Gastrocnemius medialis (tissue), 4 donors: ENCODE results near the gene SAP25. TPM values are rescaled to one million over a fixed set of nuclear protein-coding genes. Genes with fewer than 3 reads are reported as not detected.

Experiments used
- ATAC-seq, 2 donors: fragments of 150-250 bp; one replicate each; pipeline ENCODE4 v1.9.1; 2016
- DNase-seq, 2 donors: peaks; one replicate each; pipeline ENCODE4 v3.0.0-alpha.2; 2019
- H3K27ac ChIP-seq, 4 donors: fragments of 200-600 bp; sonication (generic); 1 replicate in 1 of 4; 2 replicates in 3 of 4; pipeline ENCODE4 v1.5.1; 2016 to 2018; ENCODE audit warnings: mild to moderate bottlenecking in 2 of 4, moderate library complexity in 1 of 4
- H3K27me3 ChIP-seq, 3 donors: fragments of 200-600 bp; sonication (generic) in 2 of 3; 1 replicate in 1 of 3; 2 replicates in 2 of 3; pipeline versions ENCODE4 v1.5.1 to v1.6.0; 2016 to 2019; ENCODE audit warnings: mild to moderate bottlenecking in 1 of 3, moderate library complexity in 1 of 3
- H3K36me3 ChIP-seq, 2 donors: fragments of 200-600 bp; sonication (generic) in 1 of 2; one replicate each; pipeline ENCODE4 v1.5.1; 2017 to 2018
- H3K4me1 ChIP-seq, 2 donors: fragments of 200-600 bp; sonication (generic) in 1 of 2; one replicate each; pipeline ENCODE4 v1.5.1; 2016 to 2017; ENCODE audit warnings: mild to moderate bottlenecking in 2 of 2
- H3K4me3 ChIP-seq, 4 donors: fragments of 200-600 bp; sonication (generic) in 3 of 4; 1 replicate in 1 of 4; 2 replicates in 3 of 4; pipeline ENCODE4 v1.5.1; 2016 to 2019; ENCODE audit warnings: mild to moderate bottlenecking in 2 of 4
- H3K9me3 ChIP-seq, 3 donors: fragments of 200-600 bp; sonication (generic) in 2 of 3; 1 replicate in 1 of 3; 2 replicates in 2 of 3; pipeline ENCODE4 v1.5.1; 2016 to 2019
- POLR2A ChIP-seq, 2 donors: fragments of 450-650 bp; IDR thresholded peaks; one replicate each; pipeline ENCODE4 v1.6.1; 2017; ENCODE audit warnings: antibody characterized with exemption in 2 of 2, mild to moderate bottlenecking in 2 of 2, moderate library complexity in 2 of 2
- in situ Hi-C, 4 donors: fragments of 200-750 bp; cut with MboI; loops; one replicate each; pipeline versions ENCODE4 v1.15.0 to v1.8.0; 2017; ENCODE audit warnings: low sequenced_read_pairs in 4 of 4
- intact Hi-C: fragments of 100-400 bp; cut with DNase I; formaldehyde crosslinking; loops from one replicate; pipeline ENCODE4 v1.15.1; 2023; ENCODE audit warnings: low total_unique reads
- total RNA-seq, 4 donors: library from RNA; depleted of rRNA; stranded (reverse); fragments of >200 nt; gene quantifications; one replicate each; pipeline versions ENCODE4 v1.1.0 to v1.2.3, GENCODE V29; 2016
- TF ChIP-seq, protein P1 (sequence below), 5 experiments: fragments of 450-650 bp in 3 of 5; fragments of 200-600 bp in 2 of 5; sonication (generic) in 2 of 5; IDR thresholded peaks in 4 of 5; conservative IDR thresholded peaks in 1 of 5; 1 replicate in 4 of 5; 2 replicates in 1 of 5; pipeline ENCODE4 v1.5.1; 2016 to 2019; ENCODE audit warnings: antibody characterized with exemption in 5 of 5, mild to moderate bottlenecking in 3 of 5, moderate library complexity in 3 of 5

SAP25 gene
- total RNA-seq, 4 donors from 2014 or later = 0.49 TPM; not detected in 3

DNA sequence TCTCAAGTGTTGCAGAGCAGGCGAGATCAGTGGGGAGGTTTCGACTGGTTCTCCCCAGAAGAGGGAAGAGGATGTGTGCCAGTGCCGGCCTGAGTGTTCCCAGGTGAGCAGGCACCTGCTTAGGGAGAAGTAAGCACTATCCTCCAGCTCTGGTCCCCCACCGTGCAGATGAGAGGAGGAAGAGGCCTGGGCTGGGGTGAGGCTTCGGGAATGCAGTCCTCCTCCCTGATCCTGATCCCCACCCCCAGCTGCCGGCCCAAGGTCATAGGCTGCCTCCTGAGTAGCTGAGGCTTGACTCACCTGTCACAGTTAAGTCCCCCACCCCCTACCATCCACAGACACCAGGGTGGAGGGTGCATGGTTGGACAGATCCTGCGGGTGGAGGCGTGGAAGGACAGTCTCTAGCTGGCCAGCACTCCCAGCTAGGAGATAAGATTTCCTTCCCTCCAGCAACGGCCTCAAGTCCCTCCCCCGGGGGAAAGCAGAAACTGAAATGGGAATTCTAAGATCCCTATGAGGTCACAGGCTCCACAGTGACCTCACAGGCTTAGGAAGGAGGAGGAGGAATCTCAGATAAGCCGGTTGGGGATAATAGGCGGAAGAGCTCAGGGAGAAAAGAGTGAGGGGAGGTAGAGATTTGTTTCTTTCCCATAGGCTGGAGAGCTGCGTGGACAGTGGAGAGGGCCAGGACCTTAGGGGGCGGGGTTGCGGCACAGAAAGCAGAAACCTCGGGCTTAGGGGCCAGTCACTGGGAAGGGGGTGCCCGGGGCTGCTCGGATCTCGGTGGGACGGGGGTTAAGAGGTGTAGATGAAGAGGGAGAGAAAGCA is 11.2 kb upstream of the SAP25 start:
- DNase-seq (no peak), ATAC-seq (no peak)
- no peaks in the 10 kb centered on the region for H3K27me3 ChIP-seq
- H3K9me3 ChIP-seq = no peaks in the 10 kb centered on the region
- H3K4me3 ChIP-seq = peak overlapping the region; percentile 89 to 98 (median 96)
- peak overlapping the region; percentile 92 to 97 (median 96) for H3K27ac ChIP-seq
- peaks cover 11 to 30% of the 10 kb centered on the region in 2 donors for H3K4me1 ChIP-seq
- intact Hi-C loops = no loop called here
- in situ Hi-C loops = loop anchor here in 1 of 4 donors (10.0 to 25.0 kb wide), 2 partner anchors 110 to 277 kb away; partner anchors contain the start of genes GIGYF1, SLC12A9 and TRIP6
- H3K36me3 ChIP-seq = peaks cover 0 to 23% of the 10 kb centered on the region in 2 donors
- TF ChIP-seq, protein P1, sequence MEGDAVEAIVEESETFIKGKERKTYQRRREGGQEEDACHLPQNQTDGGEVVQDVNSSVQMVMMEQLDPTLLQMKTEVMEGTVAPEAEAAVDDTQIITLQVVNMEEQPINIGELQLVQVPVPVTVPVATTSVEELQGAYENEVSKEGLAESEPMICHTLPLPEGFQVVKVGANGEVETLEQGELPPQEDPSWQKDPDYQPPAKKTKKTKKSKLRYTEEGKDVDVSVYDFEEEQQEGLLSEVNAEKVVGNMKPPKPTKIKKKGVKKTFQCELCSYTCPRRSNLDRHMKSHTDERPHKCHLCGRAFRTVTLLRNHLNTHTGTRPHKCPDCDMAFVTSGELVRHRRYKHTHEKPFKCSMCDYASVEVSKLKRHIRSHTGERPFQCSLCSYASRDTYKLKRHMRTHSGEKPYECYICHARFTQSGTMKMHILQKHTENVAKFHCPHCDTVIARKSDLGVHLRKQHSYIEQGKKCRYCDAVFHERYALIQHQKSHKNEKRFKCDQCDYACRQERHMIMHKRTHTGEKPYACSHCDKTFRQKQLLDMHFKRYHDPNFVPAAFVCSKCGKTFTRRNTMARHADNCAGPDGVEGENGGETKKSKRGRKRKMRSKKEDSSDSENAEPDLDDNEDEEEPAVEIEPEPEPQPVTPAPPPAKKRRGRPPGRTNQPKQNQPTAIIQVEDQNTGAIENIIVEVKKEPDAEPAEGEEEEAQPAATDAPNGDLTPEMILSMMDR (IDR thresholded peaks at IDR 0.05 in 4 of 5, conservative IDR thresholded peaks at IDR 0.05 in 1 of 5) = no peak
- TF ChIP-seq POLR2A (IDR thresholded peaks at IDR 0.05) = no peak

DNA sequence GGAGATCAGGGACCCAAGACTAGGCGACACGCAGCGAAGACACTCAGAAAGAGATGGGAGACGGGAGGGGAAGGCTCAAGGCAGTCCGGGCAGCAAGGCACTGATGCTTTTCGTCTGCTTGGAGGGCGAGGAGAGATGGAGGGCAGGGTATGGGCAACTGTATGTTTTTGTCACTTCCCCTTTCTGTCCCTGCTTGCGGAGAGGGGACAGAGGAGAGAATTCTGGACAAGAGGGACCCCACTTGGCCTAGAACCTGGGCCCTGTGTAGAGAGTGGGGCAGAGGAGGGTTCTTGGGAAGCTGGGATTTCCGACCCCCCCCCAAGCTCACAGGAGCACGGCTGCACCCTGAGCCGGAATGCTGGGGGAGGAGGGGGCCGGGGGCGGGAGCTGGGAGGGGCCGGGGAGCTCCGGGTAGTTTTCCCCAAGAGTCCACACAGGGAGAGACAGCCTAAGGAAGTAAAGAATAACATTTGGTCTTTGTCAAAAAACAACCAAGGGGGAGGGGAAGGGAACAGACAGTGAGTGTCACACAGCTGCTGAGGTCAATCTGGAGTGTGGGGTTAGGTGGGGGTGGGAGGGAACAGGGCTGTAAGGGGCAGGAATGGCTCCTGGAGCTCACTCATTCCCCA is 10.5 kb upstream of the SAP25 start:
- peak overlapping the region; percentile 89 to 98 (median 96) for H3K4me3 ChIP-seq

DNA sequence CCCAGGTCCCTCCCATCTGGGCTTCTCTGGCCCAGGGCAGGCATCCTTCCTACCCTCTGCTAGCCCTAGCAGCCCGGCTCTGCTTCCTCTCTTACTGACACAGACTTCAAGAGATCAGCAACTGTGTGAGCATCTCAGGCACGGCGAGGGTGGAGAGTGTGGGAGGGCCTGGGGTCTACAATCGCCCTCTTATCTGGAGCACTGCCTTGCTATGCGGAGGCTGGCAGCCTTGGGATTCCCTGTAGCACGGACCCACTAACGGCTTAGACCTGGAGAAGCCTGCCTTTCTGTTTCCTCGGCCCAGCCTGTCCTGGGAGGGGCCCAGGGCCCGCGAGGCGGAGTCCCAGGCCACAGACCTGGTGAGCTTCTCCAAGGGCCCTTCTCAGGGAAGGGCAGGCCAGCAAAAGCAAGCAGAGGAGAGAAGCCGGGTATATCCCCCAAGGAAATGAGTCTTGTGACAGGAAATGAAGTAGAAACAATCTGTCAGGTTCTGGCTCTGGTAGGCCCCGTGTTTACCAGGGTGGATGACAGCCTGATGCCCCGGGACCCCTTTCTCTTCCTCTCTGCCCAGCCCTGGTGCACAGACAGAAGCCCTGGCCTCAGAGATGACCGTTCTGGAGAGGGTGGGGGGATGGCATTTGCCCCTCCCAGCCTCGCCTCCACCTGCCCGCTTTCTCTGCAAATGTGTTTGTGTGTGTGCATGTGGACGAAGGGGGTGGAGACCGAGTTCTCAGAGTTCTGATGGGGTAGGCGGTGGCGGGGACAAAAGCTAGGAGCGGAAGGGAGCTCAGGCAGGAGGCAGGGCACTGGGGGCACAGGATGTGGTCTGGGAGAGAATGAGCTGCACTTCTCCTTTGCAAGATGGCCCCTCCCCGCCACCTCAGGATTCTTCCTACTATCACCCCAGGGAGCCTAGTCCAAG is 9.7 kb upstream of the SAP25 start:
- peak overlapping the region in 3 of 4 donors; percentile 89 to 98 (median 97) for H3K4me3 ChIP-seq
- H3K27ac ChIP-seq = peak overlapping the region in 3 of 4 donors; percentile 92 to 97 (median 96)
- ATAC-seq (no peak), DNase-seq (peak; percentile 41 to 48)
- no peaks in the 10 kb centered on the region for H3K27me3 ChIP-seq
- peaks cover 0 to 38% of the 10 kb centered on the region in 2 donors for H3K36me3 ChIP-seq
- in situ Hi-C loops = loop anchor here in 1 of 4 donors (10.0 to 25.0 kb wide), 2 partner anchors 111 to 279 kb away; partner anchors contain the start of genes GIGYF1, SLC12A9 and TRIP6
- TF ChIP-seq POLR2A (IDR thresholded peaks at IDR 0.05) = no peak
- TF ChIP-seq, protein P1 (IDR thresholded peaks at IDR 0.05 in 4 of 5, conservative IDR thresholded peaks at IDR 0.05 in 1 of 5) = no peak
- no peaks in the 10 kb centered on the region for H3K9me3 ChIP-seq
- intact Hi-C loops = no loop called here
- H3K4me1 ChIP-seq = peaks cover 11 to 30% of the 10 kb centered on the region in 2 donors

More for the DNA sequence above, 10.5 kb upstream of the SAP25 start:
- TF ChIP-seq POLR2A (IDR thresholded peaks at IDR 0.05) = no peak
- TF ChIP-seq, protein P1 (IDR thresholded peaks at IDR 0.05 in 4 of 5, conservative IDR thresholded peaks at IDR 0.05 in 1 of 5) = no peak
- Histone ChIP-seq H3K9me3 (no peaks in the 10 kb centered on the region), H3K4me1 (peaks cover 11 to 30% of the 10 kb centered on the region in 2 donors), H3K27ac (peak overlapping the region; percentile 92 to 97 (median 96)), H3K27me3 (no peaks in the 10 kb centered on the region), H3K36me3 (peaks cover 0 to 30% of the 10 kb centered on the region in 2 donors)
- ATAC-seq (no peak), DNase-seq (no peak)
- intact Hi-C loops (no loop called here), in situ Hi-C loops (loop anchor here in 1 of 4 donors (10.0 to 25.0 kb wide), 2 partner anchors 111 to 278 kb away; partner anchors contain the start of genes GIGYF1, SLC12A9 and TRIP6)

DNA sequence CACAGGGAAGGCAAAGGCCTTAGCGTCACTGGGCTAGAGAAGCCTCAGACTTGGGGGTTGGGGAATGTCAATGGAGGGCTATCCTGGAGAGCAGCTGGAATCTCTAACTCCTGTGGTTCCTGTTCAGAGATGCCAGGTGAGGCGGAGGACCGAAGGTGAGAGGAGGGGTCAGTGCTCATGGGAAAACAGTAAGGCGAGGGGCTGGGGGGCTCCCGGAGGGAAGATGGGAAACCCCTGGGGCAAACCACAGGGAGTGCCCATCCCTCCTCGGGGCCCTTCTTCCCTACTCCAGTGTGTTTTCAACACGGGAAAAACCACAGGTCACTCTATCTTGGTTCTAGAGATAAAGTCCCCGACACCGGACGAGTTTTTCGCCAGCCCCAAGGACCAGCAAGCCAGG is 8.9 kb upstream of the SAP25 start:
- H3K4me1 ChIP-seq = peaks cover 11 to 30% of the 10 kb centered on the region in 2 donors
- in situ Hi-C loops = loop anchor here in 1 of 4 donors (10.0 to 25.0 kb wide), 2 partner anchors 112 to 280 kb away; partner anchors contain the start of genes GIGYF1, SLC12A9 and TRIP6
- no peak for ATAC-seq
- H3K27me3 ChIP-seq = no peaks in the 10 kb centered on the region
- no peak for TF ChIP-seq POLR2A (IDR thresholded peaks at IDR 0.05)
- TF ChIP-seq, protein P1 (IDR thresholded peaks at IDR 0.05 in 4 of 5, conservative IDR thresholded peaks at IDR 0.05 in 1 of 5) = no peak
- DNase-seq = no peak
- peak overlapping the region in 2 of 4 donors; percentile 47 to 92 for H3K27ac ChIP-seq
- intact Hi-C loops = no loop called here
- H3K36me3 ChIP-seq = peaks cover 0 to 45% of the 10 kb centered on the region in 2 donors
- no peaks in the 10 kb centered on the region for H3K9me3 ChIP-seq
- no peak overlapping the region for H3K4me3 ChIP-seq
